ACHN (cell line): ENCODE data around the gene DUSP11.
"Not testable (repeated sequence)": the region's sequence is repeated elsewhere in the genome, so short reads cannot be mapped to it uniquely, and the experiment has no call there.

ENCODE experiments used
- DNase-seq: peaks from one replicate; pipeline ENCODE4 v3.0.0-alpha.2; 2015
- in situ Hi-C: cut with HindIII; loops from 2 replicates; pipeline ENCODE4 v1.10.0; 2017; ENCODE audit warnings: low sequenced_read_pairs, low pct_ligation_motif_present, low pct_unique_long_range_greater_than_20kb

The DUSP11 gene

DNA sequence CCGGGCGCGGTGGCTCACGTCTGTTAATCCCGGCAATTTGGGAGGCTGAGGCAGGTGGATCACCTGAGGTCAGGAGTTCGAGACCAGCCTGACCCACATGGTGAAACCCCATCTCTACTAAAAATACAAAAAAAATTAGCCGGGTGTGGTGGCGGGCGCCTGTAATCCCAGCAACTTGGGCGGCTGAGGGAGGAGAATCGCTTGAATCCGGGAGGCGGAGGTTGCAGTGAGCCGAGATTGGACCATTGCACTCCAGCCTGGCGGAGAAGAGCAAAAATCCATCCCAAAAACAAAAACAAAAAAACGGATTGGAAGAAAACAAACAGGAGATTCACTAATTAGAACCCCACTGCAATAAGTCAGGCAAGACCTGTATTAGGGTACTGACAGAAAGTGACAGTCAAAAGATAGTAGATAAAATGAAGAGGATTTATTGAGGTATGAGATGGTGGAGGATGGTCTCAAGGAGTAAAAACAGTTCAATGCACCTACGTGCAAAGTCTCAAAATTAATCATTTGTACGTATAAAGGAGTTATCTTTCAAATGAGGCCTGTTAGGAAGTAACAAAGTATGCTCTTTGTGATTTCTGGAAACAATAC is 936 bp downstream of the DUSP11 start:
- in situ Hi-C loops, DNase-seq: not testable (repeated sequence)

DNA sequence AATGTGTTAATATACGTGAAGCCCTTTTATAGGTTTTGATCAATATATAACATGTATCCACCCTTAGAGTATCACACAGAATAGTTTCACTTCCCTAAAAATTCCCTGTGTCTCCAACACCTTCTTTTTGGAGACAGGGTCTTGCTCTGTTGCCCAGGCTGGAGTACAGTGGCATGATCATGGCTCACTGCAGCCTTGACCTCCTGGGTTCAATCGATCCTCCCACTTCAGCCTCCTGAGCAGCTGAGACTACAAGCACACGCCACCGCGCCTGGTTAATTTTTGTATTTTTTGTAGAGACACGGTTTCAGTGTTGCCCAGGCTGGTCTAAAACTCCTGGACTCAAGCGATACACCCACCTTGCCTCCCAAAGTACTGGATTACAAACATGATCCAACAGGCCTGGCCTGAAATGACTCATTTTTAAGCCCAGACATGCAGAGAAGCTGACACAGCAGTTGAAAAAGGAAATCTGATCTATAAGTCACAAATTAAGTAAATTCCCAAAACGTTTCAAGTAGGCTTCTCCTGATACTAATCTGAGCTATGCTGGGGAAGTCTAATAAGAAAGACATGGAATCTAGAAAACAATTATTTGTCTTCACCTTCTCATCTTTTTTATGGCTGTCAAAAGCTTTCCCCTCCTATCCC is 2.9 kb downstream of the DUSP11 start:
- in situ Hi-C loops = no loop called here
- DNase-seq = no peak

DNA sequence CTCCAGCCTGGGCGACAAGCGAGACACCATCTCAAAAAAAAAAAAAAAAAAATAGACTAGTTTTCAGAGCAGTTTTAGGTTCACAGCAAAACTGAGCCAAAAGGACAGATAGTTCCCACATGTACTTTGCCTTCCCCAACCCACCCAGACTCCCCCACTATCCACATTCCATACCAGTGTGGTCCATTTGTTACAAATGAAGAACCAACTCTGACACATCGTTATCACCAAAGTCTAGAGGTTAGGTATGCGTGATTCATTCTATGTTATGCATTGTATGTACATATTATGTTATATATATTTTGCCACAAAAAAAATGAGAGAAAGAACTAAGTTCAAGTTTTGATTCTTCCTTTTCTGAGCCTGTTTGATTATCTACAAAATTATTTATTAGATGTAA is 3.5 kb downstream of the DUSP11 start:
- in situ Hi-C loops = no loop called here
- DNase-seq = no peak

DNA sequence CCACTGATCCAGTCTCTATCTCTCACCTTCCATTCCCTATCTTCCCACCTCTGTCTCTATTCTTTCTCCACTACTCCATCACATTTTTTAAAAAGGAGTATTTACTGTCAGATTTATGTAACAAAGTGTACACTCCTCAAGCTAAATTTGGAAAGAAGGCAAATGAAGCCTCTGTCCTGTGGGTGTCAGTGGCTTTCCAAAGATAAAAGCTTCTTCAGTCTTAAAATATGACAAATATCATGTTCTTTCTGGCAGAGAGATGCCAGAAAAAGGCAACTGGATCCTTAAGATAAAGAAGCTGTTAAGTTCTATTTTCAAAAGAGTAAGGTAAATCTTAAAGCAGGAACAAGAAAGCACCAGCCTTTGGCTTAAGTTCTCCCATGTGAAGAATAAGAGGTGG is 7.1 kb downstream of the DUSP11 start:
- DNase-seq = no peak
- in situ Hi-C loops = no loop called here

DNA sequence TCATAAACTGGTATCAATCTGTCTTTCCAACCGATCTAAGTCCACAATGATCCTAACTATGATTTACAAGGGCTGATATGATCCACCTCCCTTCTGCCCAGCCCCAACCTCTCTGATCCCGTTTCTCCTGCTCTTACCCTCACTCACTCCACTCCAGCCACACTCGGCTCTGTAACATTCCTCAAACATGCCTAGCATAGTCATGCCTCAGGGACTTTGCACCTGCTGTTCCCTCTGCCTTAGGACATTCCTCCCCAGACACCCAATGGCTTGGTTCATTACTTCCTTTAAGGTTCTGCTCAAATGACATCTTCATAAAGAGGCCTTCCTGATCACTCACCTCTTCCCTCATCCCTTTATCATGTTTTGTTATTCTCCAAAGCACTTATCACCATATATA is 9.2 kb downstream of the DUSP11 start:
- in situ Hi-C loops = no loop called here
- DNase-seq = no peak

DNA sequence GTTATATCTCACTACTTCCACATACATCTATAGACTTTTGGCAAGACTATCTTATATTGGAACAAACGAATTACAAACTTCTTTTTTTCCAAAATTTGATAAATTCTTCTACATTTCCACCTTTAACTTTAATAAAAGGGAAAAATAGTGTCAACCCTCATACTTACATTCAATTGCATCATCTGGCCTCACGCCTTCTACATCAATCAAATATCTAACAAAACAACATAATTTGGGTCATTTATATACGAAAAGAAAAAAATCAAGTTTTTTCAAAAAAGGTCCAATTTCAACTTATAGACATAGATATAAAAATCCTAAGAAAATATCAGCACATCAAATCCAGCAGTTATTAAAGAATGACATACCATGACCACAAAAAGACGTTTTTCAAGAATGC is 12.9 kb downstream of the DUSP11 start:
- in situ Hi-C loops = no loop called here
- DNase-seq = no peak

DNA sequence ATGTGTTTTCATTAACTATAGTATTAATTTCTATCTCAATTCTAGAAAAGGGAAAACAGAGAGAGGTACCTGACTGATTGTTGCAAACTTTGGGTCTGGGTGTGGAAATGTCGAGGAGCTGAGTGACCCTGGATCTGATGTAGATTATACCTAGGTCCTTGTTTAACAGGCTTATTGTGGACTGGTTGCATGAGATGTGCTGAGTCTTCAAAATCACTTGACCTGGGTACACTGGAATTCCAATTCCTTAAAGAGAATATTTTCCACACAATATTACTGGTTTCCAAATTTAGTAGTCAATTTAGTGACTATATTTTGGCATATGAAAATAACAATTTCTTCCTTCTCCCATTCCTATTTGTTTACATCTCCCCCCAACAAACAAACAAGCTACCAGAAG is 13.6 kb downstream of the DUSP11 start:
- in situ Hi-C loops = no loop called here

DNA sequence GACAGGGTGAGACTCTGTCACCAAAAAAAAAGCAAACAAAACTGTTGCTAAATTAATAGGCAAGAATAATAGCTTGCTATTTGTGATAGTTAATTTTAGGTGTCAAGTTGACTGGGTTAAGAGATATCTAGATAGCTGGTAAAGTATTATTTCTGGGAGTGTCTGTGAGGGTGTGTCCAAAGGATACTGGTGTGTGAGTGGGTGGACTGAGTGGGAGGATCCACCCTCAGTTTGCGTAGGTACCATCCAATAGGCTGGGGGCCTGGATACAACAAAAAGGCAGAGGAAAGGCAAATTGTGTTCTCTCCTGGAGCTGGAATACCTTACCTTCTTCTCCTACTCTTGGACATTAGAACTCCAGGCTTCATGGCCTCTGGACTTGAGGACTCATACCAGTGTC is 15.0 kb downstream of the DUSP11 start:
- DNase-seq = no peak
- in situ Hi-C loops = no loop called here

More for the DNA sequence above, 13.6 kb downstream of the DUSP11 start:
- DNase-seq = no peak

DNA sequence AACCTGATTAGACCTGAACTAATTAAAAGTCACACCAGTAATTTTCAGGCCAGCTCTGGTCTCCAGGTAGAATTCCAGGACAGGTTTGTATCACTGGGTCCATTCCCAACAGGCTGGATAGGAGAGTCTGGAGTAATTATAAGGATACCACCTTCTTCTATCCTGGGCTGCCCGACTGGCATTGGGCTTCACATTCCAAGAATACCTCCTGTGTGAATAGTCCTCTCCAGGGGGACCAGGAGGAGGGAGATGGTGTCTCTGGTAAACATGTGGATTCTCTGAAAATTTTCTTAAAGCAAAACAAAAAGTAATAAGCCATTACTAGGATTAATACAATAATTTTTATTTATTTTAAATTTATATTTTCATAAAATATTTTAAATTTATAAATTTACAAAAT is 17.3 kb downstream of the DUSP11 start:
- in situ Hi-C loops = no loop called here

DNA sequence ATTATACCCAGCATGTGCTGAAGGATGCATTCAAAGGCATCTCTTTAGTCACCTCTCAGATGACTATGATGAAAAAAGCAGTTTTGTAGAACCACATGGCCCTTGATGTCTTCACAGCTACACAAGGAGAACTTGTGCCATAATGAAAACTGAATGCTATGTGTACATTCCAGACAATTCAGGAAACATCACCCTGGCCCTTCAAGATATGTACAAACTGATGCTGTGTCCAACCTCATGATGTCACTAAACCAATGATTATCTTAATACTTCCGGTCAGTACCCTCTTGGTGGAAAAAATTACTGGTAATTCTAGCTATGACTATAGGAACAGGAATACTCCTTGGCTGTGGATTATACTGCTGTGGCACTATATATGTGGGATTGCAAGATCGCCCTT is 20.0 kb downstream of the DUSP11 start:
- in situ Hi-C loops = no loop called here
- no peak for DNase-seq

More for the DNA sequence above, 17.3 kb downstream of the DUSP11 start:
- peak; percentile 84 for DNase-seq

DNA sequence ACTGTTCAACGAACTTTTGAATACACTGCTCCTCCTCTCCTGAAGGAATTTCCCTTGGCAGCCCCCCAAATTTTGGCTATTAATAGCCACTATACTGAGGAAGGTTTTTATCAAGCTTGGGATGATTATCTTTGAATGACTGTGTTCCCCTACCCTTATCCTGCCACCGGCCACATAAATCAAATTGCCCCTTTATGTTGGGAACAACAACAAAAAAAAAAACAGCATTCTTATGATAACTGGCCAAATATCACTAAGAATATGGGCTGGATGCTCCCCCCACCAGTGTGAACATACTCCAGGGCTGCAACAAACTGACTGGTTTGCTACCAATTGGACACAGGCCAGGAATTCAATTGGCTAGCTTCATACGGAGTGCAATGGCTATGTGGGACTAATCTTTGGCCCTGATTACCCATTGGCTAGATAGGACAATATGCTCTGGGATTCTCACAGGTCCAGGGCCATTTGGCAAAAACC is 20.6 kb downstream of the DUSP11 start:
- in situ Hi-C loops = no loop called here

DNA sequence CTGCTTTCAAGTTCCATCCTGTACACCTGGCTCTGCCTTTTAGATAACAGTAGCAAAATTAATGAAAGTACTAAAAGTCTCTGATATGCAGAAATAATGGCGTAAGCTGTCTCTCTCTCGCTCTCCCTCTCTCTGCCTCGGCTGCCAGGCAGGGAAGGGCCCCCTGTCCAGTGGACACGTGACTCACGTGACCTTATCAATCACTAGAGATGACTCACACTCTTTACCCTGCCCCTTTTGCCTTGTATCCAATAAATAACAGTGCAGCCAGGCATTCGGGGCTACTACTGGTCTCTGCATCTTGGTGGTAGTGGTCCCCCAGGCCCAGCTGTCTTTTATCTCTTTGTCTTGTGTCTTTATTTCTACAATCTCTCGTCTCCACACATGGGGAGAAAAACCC is 25.6 kb downstream of the DUSP11 start:
- DNase-seq, in situ Hi-C loops: not testable (repeated sequence)

More for the DNA sequence above, 20.6 kb downstream of the DUSP11 start:
- no peak for DNase-seq

DNA sequence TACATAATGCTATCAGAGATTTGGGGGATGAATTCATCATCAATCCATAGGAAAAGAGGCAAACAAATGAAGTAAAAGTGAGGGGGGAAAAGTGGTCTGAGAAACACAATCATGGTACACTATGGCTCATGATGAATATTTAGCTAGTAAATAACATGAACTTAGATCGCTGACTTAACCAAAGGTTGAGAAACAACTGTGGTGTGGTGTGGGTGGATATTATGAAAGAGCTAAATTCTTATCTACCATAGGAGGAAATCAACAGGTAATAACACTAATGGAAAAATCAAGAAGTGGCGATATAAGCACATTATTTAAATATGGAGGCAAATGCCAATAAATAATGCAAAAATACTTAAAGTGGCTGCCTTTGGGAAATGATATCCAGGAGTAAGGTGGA is 30.6 kb downstream of the DUSP11 start:
- in situ Hi-C loops = no loop called here
- no peak for DNase-seq

DNA sequence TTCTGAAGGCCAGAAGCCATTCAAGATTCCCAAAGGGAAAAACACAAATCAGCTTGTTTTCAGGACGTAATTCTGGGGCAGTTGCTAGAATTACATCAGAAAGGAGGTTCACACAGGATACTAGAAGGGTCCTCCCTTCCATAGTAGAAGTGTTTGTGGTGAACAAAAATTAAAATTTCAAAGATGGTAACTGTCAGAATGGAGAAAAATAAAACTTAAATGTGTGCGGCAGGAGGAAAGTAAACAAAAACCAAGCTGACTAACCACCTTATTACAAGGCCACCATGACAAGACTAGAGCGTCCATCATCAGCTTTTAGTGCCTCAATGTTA is 33.1 kb downstream of the DUSP11 start:
- no peak for DNase-seq
- in situ Hi-C loops = no loop called here

DNA sequence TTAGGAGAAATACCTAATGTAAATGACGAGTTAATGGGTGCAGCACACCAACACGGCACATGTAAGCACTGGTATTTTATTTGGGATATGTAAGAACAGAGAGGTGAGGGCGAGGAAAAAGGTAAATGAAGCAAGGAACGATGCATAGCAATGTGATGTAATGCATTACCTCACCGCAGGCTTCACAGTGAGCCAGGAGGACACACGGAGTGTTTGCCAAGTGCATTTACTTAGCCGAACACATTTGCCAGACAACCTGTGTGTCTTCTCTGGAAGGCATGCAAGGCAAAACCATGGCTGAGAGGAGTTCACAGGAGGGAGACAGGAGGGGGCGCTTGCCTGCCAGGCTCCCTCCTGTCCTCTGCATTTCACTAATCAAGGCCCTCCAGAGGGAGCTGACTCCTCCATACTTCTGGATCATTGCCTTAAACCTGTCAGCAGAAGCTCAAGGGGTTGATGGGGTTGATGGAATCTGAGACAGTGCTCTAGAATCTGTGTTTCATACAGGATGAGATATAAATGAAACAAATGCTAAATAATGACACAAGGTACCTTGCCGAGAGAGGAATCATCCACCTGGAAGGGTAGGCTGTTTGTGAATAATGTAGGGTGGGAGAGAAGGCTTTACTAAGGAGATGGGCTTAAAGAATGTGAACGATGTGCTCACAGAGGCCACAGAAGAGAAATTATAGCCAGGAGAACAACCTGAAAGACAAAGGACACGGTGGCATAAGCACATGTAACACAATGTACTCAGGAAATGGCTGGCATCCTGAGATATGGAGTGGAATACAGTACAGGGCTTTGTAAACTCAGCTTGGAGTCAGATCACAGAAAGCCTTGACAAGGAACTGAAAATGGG is 33.7 kb downstream of the DUSP11 start:
- no peak for DNase-seq
- in situ Hi-C loops = no loop called here

DNA sequence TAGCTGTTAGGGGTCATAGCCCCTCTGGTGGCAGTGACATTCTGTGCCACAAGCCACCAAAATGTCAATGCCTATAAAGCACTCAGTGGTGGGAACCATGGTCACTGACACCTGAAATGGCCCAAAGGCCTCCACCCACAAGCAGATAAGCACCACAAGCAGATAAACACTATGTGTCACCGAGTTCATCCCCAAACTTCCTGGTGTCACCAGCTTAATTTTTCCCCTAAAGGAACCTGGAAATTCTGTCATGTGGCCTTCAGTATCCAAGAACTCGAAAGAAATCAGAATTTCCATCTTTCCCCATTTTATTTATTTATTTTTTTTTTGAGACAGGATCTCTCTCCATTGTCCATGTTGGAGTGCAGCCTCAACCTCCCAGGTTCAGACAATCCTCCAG is 39.1 kb downstream of the DUSP11 start:
- in situ Hi-C loops = no loop called here
- no peak for DNase-seq

DNA sequence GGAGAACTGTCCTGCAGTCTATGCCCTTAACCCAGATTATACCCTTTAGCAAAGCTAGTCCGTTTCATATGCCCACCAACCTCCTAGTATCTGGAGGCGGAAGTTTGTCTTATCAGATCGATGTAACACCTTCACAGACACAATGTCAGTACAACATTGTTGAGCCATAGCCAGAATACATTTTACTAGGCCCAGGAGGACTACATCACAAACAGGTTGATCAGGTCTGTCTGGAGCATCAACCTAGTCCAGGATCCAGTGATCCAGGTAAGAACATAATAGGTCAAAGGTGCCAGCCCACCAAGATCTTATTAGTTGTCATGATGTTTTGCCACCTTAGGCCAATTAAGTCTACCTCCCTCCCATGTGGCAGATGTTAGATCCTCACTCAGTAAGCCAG is 40.8 kb downstream of the DUSP11 start:
- in situ Hi-C loops = no loop called here
- no peak for DNase-seq

DNA sequence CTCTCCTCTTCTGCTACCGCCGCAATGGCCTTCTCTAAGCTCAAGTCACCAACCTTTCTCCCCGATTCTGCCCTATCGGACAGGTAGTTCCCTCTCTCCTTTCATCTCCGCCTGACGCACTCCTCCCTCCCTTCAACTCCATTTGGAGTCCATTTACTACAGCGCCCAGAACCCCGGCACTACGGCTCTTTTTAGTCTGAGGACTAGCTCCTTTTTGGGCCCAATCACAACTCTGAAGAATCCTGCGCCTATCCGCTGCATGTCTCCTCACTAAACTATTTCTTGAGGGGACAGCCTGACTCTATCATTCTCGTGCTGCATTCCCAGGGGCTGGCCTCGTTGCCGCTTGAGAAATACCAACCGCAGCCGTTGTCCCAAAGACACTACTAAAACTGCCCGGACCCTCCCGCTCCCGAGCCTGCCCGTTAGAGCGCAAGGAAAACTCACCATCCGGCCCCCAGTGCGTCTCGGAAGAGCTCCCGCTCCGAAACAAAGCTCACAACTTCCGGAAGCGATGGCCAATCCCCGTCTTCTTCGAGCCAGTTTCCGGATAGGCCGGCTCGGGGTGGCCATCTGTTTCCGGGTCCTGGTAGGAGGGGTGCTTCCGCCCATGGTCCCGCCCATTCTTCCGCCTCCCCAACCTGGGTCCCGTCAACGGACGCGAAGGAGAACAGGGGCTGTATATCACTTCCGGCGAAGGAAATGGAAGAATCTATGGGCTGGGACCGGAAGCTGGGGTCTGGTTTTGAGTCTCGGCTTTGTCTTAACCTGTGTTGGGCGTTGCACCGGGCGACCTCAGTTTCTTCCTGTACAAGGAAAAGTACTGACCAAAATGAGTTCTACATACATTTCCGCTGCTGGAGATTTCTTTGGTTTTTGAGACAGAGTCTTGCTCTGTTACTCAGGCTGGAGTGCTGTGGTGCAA is 42.8 kb downstream of the DUSP11 start, which contains the start of gene TPRKB:
Gene TPRKB (minus strand): TSS at position 491 of the 925 bp plus-strand sequence. CDS start 2,776 bp downstream, outside the sequence.
- in situ Hi-C loops = no loop called here
- peak; percentile 98 for DNase-seq
